Lower lobe of right lung (tissue), 2 donors: ENCODE data around the gene VAV2. TPM values are rescaled to one million over a fixed set of nuclear protein-coding genes. Genes with fewer than 3 reads are reported as not detected.

ENCODE experiments used
- ATAC-seq, 2 donors: fragments of 200-7000 bp; cut with Tn5 transposase; one replicate each; pipeline ENCODE4 v1.9.1; 2020 to 2022; ENCODE audit warnings: mild to moderate bottlenecking in 2 of 2, moderate library complexity in 2 of 2
- DNase-seq: peaks from one replicate; pipeline ENCODE4 v3.0.0-alpha.2; 2020
- H3K27ac ChIP-seq: fragments of 200-600 bp; one replicate; pipeline ENCODE4 v1.8.0; 2022
- H3K27me3 ChIP-seq: fragments of 200-600 bp; one replicate; pipeline ENCODE4 v1.8.0; 2022; ENCODE audit warnings: low read depth
- H3K36me3 ChIP-seq: fragments of 200-600 bp; one replicate; pipeline ENCODE4 v1.8.0; 2022; ENCODE audit warnings: mild to moderate bottlenecking
- H3K4me1 ChIP-seq: fragments of 200-600 bp; one replicate; pipeline ENCODE4 v1.8.0; 2022
- H3K4me3 ChIP-seq: fragments of 200-600 bp; one replicate; pipeline ENCODE4 v1.8.0; 2022; ENCODE audit warnings: mild to moderate bottlenecking
- H3K9me3 ChIP-seq: fragments of 200-600 bp; one replicate; pipeline ENCODE4 v1.8.0; 2022
- intact Hi-C: fragments of 100-400 bp; cut with DNase I; formaldehyde crosslinking; loops from one replicate; pipeline ENCODE4 v1.11.0; 2022
- total RNA-seq: library from RNA; stranded (reverse); fragmentation: NEBNext Ultra II Directional; extraction: Animal tissue kit (Norgen Biotek cat#: 25700); gene quantifications from one replicate; pipeline ENCODE4 v1.2.1, GENCODE V29; 2021
- TF ChIP-seq, protein P1 (sequence below): fragments of 200-600 bp; IDR thresholded peaks from one replicate; pipeline ENCODE4 v1.8.0; 2022; ENCODE audit warnings: antibody characterized with exemption, mild to moderate bottlenecking
- donor health status: DM: no; HTN: yes; CAD: no; lungs with severe emphysema.

VAV2 gene
- total RNA-seq, 1 donor from 2014 or later = 26.9 TPM

DNA sequence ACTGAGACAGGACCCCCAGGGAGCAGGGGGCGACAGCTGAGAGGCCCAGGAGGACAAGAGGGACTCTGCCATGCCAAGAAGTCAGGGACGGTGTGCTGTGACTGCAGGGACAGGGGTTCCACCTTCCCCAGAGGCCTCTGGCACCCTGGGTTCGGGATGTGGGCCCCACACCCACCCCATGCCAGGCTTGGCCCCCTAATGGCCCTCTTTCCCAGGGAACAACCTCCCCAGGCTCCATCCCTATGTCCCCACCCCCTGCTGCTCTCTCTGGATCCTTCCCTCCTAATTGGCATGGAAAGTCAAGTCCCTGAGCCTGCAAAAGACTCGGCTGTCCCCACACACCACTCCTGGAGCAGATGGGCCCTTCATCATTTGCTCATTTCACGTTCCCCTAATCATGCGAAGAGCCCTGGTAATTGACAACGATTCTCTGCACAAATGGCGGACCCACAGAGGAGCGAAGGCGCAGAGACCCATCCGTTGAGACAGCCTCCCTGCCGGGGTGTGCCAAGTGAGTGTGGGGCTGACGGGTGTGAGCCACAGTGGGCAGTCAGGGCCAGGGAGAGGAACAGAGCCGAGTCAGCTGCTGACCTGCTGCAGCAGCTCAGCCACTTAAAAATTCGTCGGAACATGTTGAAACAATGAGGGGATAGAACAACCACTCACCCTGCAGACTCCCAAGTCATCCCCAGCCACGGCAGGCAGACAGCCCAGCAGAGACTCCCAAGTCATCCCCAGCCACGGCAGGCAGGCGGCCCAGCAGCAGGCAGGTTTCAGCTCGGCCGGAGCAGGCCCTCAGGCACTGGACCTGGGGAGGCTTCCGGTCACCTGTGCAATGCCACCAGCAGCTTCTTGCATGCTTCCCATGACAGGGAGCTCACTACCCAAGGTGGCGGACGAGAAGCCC, 109.0 kb downstream of the VAV2 start:
- intact Hi-C loops = no loop called here
- DNase-seq (no peak), ATAC-seq (no peak)
- Histone ChIP-seq H3K4me3 (no peak overlapping the region), H3K36me3 (no peaks in the 10 kb centered on the region), H3K27ac (no peak overlapping the region), H3K4me1 (peaks cover 12% of the 10 kb centered on the region), H3K9me3 (no peaks in the 10 kb centered on the region), H3K27me3 (no peaks in the 10 kb centered on the region)
- TF ChIP-seq, protein P1, sequence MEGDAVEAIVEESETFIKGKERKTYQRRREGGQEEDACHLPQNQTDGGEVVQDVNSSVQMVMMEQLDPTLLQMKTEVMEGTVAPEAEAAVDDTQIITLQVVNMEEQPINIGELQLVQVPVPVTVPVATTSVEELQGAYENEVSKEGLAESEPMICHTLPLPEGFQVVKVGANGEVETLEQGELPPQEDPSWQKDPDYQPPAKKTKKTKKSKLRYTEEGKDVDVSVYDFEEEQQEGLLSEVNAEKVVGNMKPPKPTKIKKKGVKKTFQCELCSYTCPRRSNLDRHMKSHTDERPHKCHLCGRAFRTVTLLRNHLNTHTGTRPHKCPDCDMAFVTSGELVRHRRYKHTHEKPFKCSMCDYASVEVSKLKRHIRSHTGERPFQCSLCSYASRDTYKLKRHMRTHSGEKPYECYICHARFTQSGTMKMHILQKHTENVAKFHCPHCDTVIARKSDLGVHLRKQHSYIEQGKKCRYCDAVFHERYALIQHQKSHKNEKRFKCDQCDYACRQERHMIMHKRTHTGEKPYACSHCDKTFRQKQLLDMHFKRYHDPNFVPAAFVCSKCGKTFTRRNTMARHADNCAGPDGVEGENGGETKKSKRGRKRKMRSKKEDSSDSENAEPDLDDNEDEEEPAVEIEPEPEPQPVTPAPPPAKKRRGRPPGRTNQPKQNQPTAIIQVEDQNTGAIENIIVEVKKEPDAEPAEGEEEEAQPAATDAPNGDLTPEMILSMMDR = no peak

GRCh38 chr9:133881671-133882381, 110.3 kb downstream of the VAV2 start:
- ATAC-seq (peak; percentile 4 to 9), DNase-seq (no peak)
- H3K9me3 ChIP-seq = no peaks in the 10 kb centered on the region
- H3K4me3 ChIP-seq = no peak overlapping the region
- no peaks in the 10 kb centered on the region for H3K27me3 ChIP-seq
- peaks cover 12% of the 10 kb centered on the region for H3K4me1 ChIP-seq
- no peak overlapping the region for H3K27ac ChIP-seq
- H3K36me3 ChIP-seq = no peaks in the 10 kb centered on the region
- intact Hi-C loops = no loop called here
- TF ChIP-seq, protein P1 = no peak

- Histone ChIP-seq H3K27ac (no peak overlapping the region), H3K27me3 (no peaks in the 10 kb centered on the region), H3K4me3 (no peak overlapping the region), H3K9me3 (no peaks in the 10 kb centered on the region), H3K4me1 (peaks cover 12% of the 10 kb centered on the region), H3K36me3 (no peaks in the 10 kb centered on the region)
- intact Hi-C loops = no loop called here
- ATAC-seq (no peak), DNase-seq (no peak)
- TF ChIP-seq, protein P1 = no peak
Measured at GRCh38 chr9:133880851-133881661, 111.1 kb downstream of the VAV2 start.

GRCh38 chr9:133880136-133880535, 112.0 kb downstream of the VAV2 start:
- DNase-seq (no peak), ATAC-seq (no peak)
- intact Hi-C loops = no loop called here
- TF ChIP-seq, protein P1 = no peak
- no peaks in the 10 kb centered on the region for H3K36me3 ChIP-seq
- H3K4me3 ChIP-seq = no peak overlapping the region
- no peaks in the 10 kb centered on the region for H3K9me3 ChIP-seq
- no peak overlapping the region for H3K27ac ChIP-seq
- peaks cover 12% of the 10 kb centered on the region for H3K4me1 ChIP-seq
- no peaks in the 10 kb centered on the region for H3K27me3 ChIP-seq

DNA sequence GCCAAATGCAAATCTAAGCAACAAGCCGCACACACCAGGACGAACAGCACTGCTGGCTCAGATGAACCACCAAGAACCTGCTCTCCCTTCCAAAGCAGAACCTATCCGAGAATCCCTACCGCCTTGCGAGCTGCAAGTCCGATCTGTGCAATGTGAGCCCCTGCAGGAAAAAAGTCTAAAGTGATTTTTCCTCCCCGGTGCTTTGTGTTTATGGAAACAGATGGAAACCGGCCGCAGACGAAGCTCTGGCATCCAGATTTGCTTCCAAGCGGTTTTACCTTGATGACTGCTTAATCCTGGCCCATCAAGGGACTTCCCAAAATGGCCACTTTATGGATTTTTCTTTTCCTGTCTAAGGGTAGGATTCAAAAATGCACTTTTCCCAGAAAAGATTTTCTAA, 112.5 kb downstream of the VAV2 start:
- peaks cover 12% of the 10 kb centered on the region for H3K4me1 ChIP-seq
- no peaks in the 10 kb centered on the region for H3K36me3 ChIP-seq
- H3K4me3 ChIP-seq = no peak overlapping the region
- TF ChIP-seq, protein P1 = no peak
- DNase-seq (no peak), ATAC-seq (no peak)
- intact Hi-C loops = no loop called here
- no peaks in the 10 kb centered on the region for H3K27me3 ChIP-seq
- H3K9me3 ChIP-seq = no peaks in the 10 kb centered on the region
- H3K27ac ChIP-seq = no peak overlapping the region
